Neuronal stem cell (in vitro differentiated cells): ENCODE results near the gene PATL1.

Source experiments
- DNase-seq: peaks from one replicate; pipeline ENCODE4 v3.0.0-alpha.2; 2013; ENCODE audit warnings: low spot score
- H2AFZ ChIP-seq: one replicate; pipeline ENCODE4 v1.6.1; 2013; ENCODE audit warnings: mild to moderate bottlenecking, low read length, inconsistent platforms
- H2AK5ac ChIP-seq: 2 replicates; pipeline ENCODE4 v1.6.1; 2013; ENCODE audit warnings: low read depth, mild to moderate bottlenecking, inconsistent platforms, low read length, moderate library complexity, mixed read lengths
- H2BK120ac ChIP-seq: 2 replicates; pipeline ENCODE4 v1.6.1; 2013; ENCODE audit warnings: low read depth, mild to moderate bottlenecking, inconsistent platforms, low read length, moderate library complexity, mixed read lengths
- H2BK12ac ChIP-seq: one replicate; pipeline ENCODE4 v1.6.1; 2013; ENCODE audit warnings: low read length, inconsistent platforms
- H2BK15ac ChIP-seq: 2 replicates; pipeline ENCODE4 v1.6.1; 2013; ENCODE audit warnings: mild to moderate bottlenecking, low read length, inconsistent platforms, mixed read lengths
- H2BK5ac ChIP-seq: one replicate; pipeline ENCODE4 v1.6.1; 2013; ENCODE audit warnings: inconsistent platforms, mild to moderate bottlenecking, low read length, moderate library complexity
- H3K14ac ChIP-seq: one replicate; pipeline ENCODE4 v1.6.1; 2013; ENCODE audit warnings: low read length, inconsistent platforms
- H3K18ac ChIP-seq: 2 replicates; pipeline ENCODE4 v1.6.1; 2013; ENCODE audit warnings: low read length, inconsistent platforms
- H3K23ac ChIP-seq: 2 replicates; pipeline ENCODE4 v1.6.1; 2013; ENCODE audit warnings: low read depth, mild to moderate bottlenecking, mixed read lengths, low read length, inconsistent platforms; ENCODE audit not compliant: poor library complexity
- H3K27ac ChIP-seq: replicated peaks from 3 replicates; pipeline ENCODE4 v1.5.1; 2013; ENCODE audit warnings: low read length, inconsistent platforms
- H3K27me3 ChIP-seq, 3 experiments: 2 replicates each; pipeline ENCODE4 v1.6.1; 2013; ENCODE audit warnings: low read length in 3 of 3, mild to moderate bottlenecking in 2 of 3, inconsistent platforms in 1 of 3, low read depth in 1 of 3, mixed read lengths in 1 of 3, moderate library complexity in 1 of 3; ENCODE audit not compliant: control insufficient read depth in 3 of 3, insufficient read depth in 3 of 3
- H3K36me3 ChIP-seq, 2 donors: replicated peaks in 1 of 2; 2 replicates each; pipeline ENCODE4 v1.6.1; 2013; ENCODE audit warnings: low read length in 2 of 2; ENCODE audit not compliant: control insufficient read depth in 2 of 2, insufficient read depth in 2 of 2
- H3K4ac ChIP-seq: 2 replicates; pipeline ENCODE4 v1.6.1; 2013; ENCODE audit warnings: inconsistent platforms, mild to moderate bottlenecking, low read length, moderate library complexity
- H3K4me1 ChIP-seq, 2 donors: 1 replicate in 1 of 2; 2 replicates in 1 of 2; pipeline ENCODE4 v1.6.1; 2013; ENCODE audit warnings: low read length in 2 of 2, low read depth in 1 of 2; ENCODE audit not compliant: control insufficient read depth in 2 of 2, insufficient read depth in 1 of 2
- H3K4me2 ChIP-seq: one replicate; pipeline ENCODE4 v1.6.1; 2013; ENCODE audit warnings: mild to moderate bottlenecking, low read length, inconsistent platforms; ENCODE audit not compliant: insufficient read depth, poor library complexity, severe bottlenecking
- H3K4me3 ChIP-seq, 2 donors: 2 replicates each; pipeline ENCODE4 v1.5.1; 2013; ENCODE audit warnings: low read length in 2 of 2, mild to moderate bottlenecking in 2 of 2, inconsistent platforms in 1 of 2, moderate library complexity in 1 of 2
- H3K79me1 ChIP-seq: one replicate; pipeline ENCODE4 v1.6.1; 2013; ENCODE audit warnings: low read depth, mild to moderate bottlenecking, inconsistent platforms, low read length, moderate library complexity
- H3K9ac ChIP-seq: one replicate; pipeline ENCODE4 v1.6.1; 2013; ENCODE audit warnings: mild to moderate bottlenecking, low read depth, low read length, inconsistent platforms; ENCODE audit not compliant: poor library complexity
- H3K9me3 ChIP-seq, 2 donors: replicated peaks in 1 of 2; 2 replicates each; pipeline versions ENCODE3 to v1.6.1; 2013; ENCODE audit warnings: low read length in 2 of 2, mild to moderate bottlenecking in 2 of 2, inconsistent platforms in 1 of 2, low read depth in 1 of 2, mixed read lengths in 1 of 2, moderate library complexity in 1 of 2; ENCODE audit not compliant: control insufficient read depth in 2 of 2, insufficient read depth in 1 of 2
- H4K8ac ChIP-seq: one replicate; pipeline ENCODE4 v1.6.1; 2013; ENCODE audit warnings: low read depth, mild to moderate bottlenecking, inconsistent platforms, low read length, moderate library complexity
- H4K91ac ChIP-seq: one replicate; pipeline ENCODE4 v1.6.1; 2013; ENCODE audit warnings: low read length, low read depth, mild to moderate bottlenecking, inconsistent platforms; ENCODE audit not compliant: poor library complexity
- WGBS, 2 donors: extraction: QIAGEN DNeasy Blood & Tissue Kit; methylation state at CpG; one replicate each; pipeline ENCODE4 v1.1.7; 2013; ENCODE audit warnings: missing lambda C conversion rate in 2 of 2, mixed read lengths in 1 of 2; ENCODE audit not compliant: insufficient read length in 2 of 2, insufficient replicate concordance in 1 of 2; ENCODE audit errors: extremely low coverage in 2 of 2; 5-methylcytosine and 5-hydroxymethylcytosine counted together

PATL1 gene

GRCh38 chr11:59669611-59670009 lies 773 bp upstream of the PATL1 start:
- Histone ChIP-seq H2AFZ (peak overlapping the region; percentile 95), H2BK120ac (no peak overlapping the region), H3K4me1 (peaks cover 5 to 10% of the 10 kb centered on the region in 2 donors), H4K91ac (no peak overlapping the region), H2BK12ac (no peak overlapping the region), H3K18ac (peak overlapping the region; percentile 91), H3K27ac (peak overlapping the region; percentile 99), H4K8ac (no peak overlapping the region), H3K79me1 (peaks cover 2% of the 10 kb centered on the region), H3K14ac (no peak overlapping the region), H3K23ac (no peak overlapping the region), H2AK5ac (peak overlapping the region; percentile 9), H3K36me3 (peaks cover 2 to 29% of the 10 kb centered on the region in 2 donors), H2BK15ac (no peak overlapping the region), H3K4ac (no peak overlapping the region), H3K4me2 (peak overlapping the region; percentile 94), H3K9ac (peak overlapping the region; percentile 90), H2BK5ac (peak overlapping the region; percentile 76), H3K27me3 (no peaks in the 10 kb centered on the region), H3K9me3 (no peaks in the 10 kb centered on the region), H3K4me3 (peak overlapping the region; percentile 81 to 91)
- no CpG with 5 or more reads among the region's 22 CpGs for WGBS, 2 donors
- DNase-seq: no peak

GRCh38 chr11:59668188-59668949 lies 468 bp downstream of the PATL1 start:
- no peak overlapping the region for H4K8ac ChIP-seq
- H2BK12ac ChIP-seq: no peak overlapping the region
- H3K36me3 ChIP-seq: peaks cover 2 to 41% of the 10 kb centered on the region in 2 donors
- peak overlapping the region; percentile 71 for H3K4me2 ChIP-seq
- no peak overlapping the region for H4K91ac ChIP-seq
- peaks cover 2% of the 10 kb centered on the region for H3K79me1 ChIP-seq
- H3K27ac ChIP-seq: peak overlapping the region; percentile 84
- peak overlapping the region; percentile 28 for H3K14ac ChIP-seq
- no peak overlapping the region for H3K4ac ChIP-seq
- no CpG with 5 or more reads among the region's 39 CpGs for WGBS, 2 donors
- peak overlapping the region; percentile 81 to 98 for H3K4me3 ChIP-seq
- H2BK15ac ChIP-seq: peak overlapping the region; percentile 35
- peak overlapping the region; percentile 93 for H3K18ac ChIP-seq
- no peak overlapping the region for H2BK120ac ChIP-seq
- H3K9ac ChIP-seq: peak overlapping the region; percentile 85
- H3K4me1 ChIP-seq: peaks cover 5 to 10% of the 10 kb centered on the region in 2 donors
- H2AK5ac ChIP-seq: no peak overlapping the region
- no peaks in the 10 kb centered on the region for H3K27me3 ChIP-seq
- no peaks in the 10 kb centered on the region for H3K9me3 ChIP-seq
- peak overlapping the region; percentile 94 for H2AFZ ChIP-seq
- H2BK5ac ChIP-seq: no peak overlapping the region
- DNase-seq: peak; percentile 78
- peak overlapping the region; percentile 61 for H3K23ac ChIP-seq

- no peak overlapping the region for H2AK5ac ChIP-seq
- H2BK15ac ChIP-seq: no peak overlapping the region
- H4K8ac ChIP-seq: no peak overlapping the region
- H3K36me3 ChIP-seq: peaks cover 2 to 47% of the 10 kb centered on the region in 2 donors
- no peak overlapping the region for H4K91ac ChIP-seq
- H3K27me3 ChIP-seq: no peaks in the 10 kb centered on the region
- H3K18ac ChIP-seq: no peak overlapping the region
- H2BK5ac ChIP-seq: no peak overlapping the region
- H3K4me1 ChIP-seq: peaks cover 5 to 10% of the 10 kb centered on the region in 2 donors
- H3K23ac ChIP-seq: no peak overlapping the region
- H3K9me3 ChIP-seq: no peaks in the 10 kb centered on the region
- peaks cover 2% of the 10 kb centered on the region for H3K79me1 ChIP-seq
- no peak overlapping the region for H2AFZ ChIP-seq
- H2BK12ac ChIP-seq: no peak overlapping the region
- no peak overlapping the region for H3K9ac ChIP-seq
- no peak overlapping the region for H3K27ac ChIP-seq
- H2BK120ac ChIP-seq: no peak overlapping the region
- no peak overlapping the region for H3K4ac ChIP-seq
- H3K14ac ChIP-seq: no peak overlapping the region
- 100% methylated on average over 1 of the region's 3 CpGs; no CpG with 5 or more reads in 1 of the 2 donors for WGBS, 2 donors
- H3K4me2 ChIP-seq: peak overlapping the region; percentile 71
- peak overlapping the region; percentile 81 to 98 for H3K4me3 ChIP-seq
- DNase-seq: no peak
Observed at GRCh38 chr11:59667812-59668187, 1.0 kb downstream of the PATL1 start.

GRCh38 chr11:59666969-59667368 lies 1.9 kb downstream of the PATL1 start:
- Histone ChIP-seq H3K27ac (no peak overlapping the region), H3K4me3 (no peak overlapping the region)

More at GRCh38 chr11:59666969-59667368, 1.9 kb downstream of the PATL1 start:
- no peak overlapping the region for H2BK15ac ChIP-seq
- no peak overlapping the region for H3K18ac ChIP-seq
- no peak overlapping the region for H2AFZ ChIP-seq
- H3K9ac ChIP-seq: no peak overlapping the region
- no peaks in the 10 kb centered on the region for H3K27me3 ChIP-seq
- H3K79me1 ChIP-seq: peaks cover 2% of the 10 kb centered on the region
- no peak overlapping the region for H3K23ac ChIP-seq
- H4K8ac ChIP-seq: no peak overlapping the region
- no peak overlapping the region for H3K4me2 ChIP-seq
- no CpG with 5 or more reads among the region's 1 CpG for WGBS, 2 donors
- H3K4ac ChIP-seq: no peak overlapping the region
- H2BK5ac ChIP-seq: no peak overlapping the region
- no peak overlapping the region for H4K91ac ChIP-seq
- no peak for DNase-seq
- no peak overlapping the region for H3K14ac ChIP-seq
- peaks cover 5 to 10% of the 10 kb centered on the region in 2 donors for H3K4me1 ChIP-seq
- H3K36me3 ChIP-seq: peaks cover 4 to 55% of the 10 kb centered on the region in 2 donors
- H2BK120ac ChIP-seq: no peak overlapping the region
- no peak overlapping the region for H2AK5ac ChIP-seq
- no peak overlapping the region for H2BK12ac ChIP-seq
- no peaks in the 10 kb centered on the region for H3K9me3 ChIP-seq
